LHCN-M2 (cell line): Measurements from ENCODE around the gene SCN4A. TPM values are rescaled to one million over a fixed set of nuclear protein-coding genes. Genes with fewer than 3 reads are reported as not detected.
"Not testable (repeated sequence)": the region's sequence is repeated elsewhere in the genome, so short reads cannot be mapped to it uniquely, and the experiment has no call there.

Experiments
- DNase-seq: peaks from one replicate; pipeline ENCODE4 v3.0.0-alpha.2; 2012; ENCODE audit warnings: low read depth
- total RNA-seq: library from RNA; depleted of rRNA; stranded (reverse); fragments of >200 nt; gene quantifications from 2 replicates; pipeline ENCODE4 v1.2.3, GENCODE V29; 2014

The SCN4A gene
- total RNA-seq, 1 experiment from 2014 or later = 0.06 TPM

DNA sequence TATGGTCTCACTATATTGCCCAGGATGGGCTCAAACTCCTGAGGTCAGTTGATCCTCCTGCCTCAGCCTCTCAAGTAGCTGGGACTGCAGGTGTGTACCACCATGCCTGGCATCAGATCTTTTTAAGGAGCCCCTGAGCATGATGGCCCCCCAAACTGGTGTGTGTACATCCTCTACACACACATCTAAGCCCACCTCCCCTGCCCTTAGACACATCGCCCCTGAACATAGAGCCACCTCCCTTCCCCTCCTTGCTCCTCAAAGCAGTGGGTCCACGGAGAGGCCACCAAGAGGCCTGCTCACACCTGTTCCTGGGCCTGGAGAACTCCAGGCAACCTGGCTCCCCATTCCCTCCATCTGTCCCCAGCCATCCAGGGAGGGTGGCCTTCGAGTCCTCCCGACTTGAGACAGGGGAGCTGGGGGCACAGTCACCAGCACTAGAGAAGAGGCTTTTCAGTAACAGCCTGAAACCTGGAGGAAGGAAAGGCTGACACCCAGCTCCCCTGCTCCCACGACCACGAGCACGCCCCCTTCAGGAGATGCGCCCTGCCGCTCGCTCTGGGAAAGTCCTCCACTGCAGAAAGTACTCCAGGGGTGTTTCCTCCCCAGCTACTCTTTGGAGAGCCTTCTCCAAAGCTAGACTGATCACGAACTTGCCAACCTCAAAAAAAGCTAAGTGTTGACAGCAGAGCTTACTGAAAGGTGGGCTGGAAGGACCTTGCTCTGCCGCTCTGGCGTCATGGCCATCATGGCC lies 12.8 kb upstream of the SCN4A start:
- no peak for DNase-seq

GRCh38 chr17:63984651-63985386 lies 12.1 kb upstream of the SCN4A start:
- peak; percentile 92 for DNase-seq

DNA sequence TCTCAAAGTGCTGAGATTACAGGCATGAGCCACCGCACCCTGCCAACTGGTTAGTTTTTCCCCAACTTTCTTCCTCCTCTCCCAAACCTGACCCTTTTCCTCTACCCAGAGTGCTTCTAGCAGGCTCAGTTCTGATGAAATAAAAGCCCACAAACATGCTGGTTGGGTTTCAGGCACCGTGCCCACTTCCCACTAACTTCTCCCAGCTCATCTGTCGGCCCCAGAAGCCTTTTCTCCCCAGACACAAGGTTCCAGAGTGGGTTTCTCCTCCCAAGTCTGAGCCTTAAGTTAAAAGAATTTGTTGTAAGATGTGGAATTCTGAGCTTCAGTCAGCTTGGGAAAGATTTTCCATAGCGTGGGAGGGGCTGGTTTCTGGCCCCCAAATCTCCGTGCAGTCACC lies 11.5 kb upstream of the SCN4A start:
- DNase-seq = peak; percentile 68

DNA sequence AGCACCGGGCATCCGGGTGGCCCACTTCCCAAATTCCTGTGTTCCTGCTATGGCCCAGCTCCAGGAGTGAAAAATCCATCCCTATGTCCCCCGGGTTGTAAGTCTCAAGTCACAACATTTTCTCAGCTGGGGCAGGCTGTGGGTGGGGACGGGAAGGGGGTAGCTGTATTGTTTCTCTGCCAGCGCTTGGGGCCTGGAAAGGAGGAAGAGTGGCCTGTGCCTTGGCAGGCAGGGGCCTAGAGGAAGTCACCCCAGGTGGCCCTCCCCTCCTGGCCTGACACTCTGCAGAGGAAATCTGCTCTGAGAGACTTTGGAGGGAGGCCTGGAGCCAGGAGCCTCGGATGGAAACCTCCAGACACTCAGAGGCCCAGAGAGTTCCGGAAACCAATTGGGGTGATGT lies 10.6 kb upstream of the SCN4A start:
- no peak for DNase-seq

- DNase-seq = not testable (repeated sequence)
These were observed 9.9 kb upstream of the SCN4A start for GRCh38 chr17:63982641-63983040.

DNA sequence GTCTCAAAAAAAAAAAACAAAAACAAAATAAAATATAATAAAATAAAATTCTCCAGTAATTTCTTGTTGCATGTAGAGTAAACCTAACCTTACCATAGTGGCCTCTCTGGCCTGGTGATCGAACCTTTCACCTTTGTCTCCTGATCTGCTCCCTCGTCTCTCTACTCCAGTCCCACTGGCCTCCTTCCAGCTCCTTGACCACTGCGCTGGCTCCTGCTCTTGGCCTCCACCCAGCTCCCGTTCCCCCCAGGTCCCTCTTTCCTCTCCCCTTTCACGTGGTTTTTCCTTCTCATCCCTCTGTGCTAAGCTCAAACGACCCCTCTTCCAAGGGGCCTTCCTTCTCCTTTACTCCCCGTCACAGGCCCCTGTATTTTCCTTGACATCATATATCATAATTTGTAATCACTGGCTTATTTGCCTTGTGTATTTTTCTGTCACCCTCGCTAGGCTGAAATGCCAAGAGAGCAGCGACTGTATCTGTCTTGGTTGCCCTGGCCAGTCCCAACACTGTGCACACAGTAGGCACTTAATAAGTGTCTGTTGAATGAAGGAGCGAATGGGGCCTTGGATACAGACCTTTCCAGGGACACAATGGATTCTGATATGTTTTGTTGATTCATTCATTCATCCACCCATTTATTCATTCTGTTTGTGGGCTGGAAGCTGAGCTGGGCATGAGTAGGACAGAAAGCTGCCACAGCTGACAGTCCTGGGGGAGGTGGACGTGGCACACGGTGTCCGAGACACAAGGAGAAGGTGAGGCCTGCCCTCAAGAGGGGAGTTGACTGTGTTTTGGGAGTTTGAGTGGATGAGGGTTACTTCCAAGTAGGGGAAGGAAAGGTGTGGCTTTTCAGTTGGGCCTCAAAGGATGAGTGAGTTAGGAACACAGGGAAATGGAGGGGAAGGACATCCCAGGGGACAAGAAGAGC lies 5.8 kb upstream of the SCN4A start:
- DNase-seq = no peak

- no peak for DNase-seq
These were observed 4.0 kb upstream of the SCN4A start for GRCh38 chr17:63976702-63977101.

GRCh38 chr17:63975541-63976092 lies 2.9 kb upstream of the SCN4A start:
- DNase-seq = no peak

- peak; percentile 70 for DNase-seq
These were observed 2.0 kb upstream of the SCN4A start for GRCh38 chr17:63974594-63975192.

GRCh38 chr17:63973930-63974593 lies 1.3 kb upstream of the SCN4A start:
- peak; percentile 72 for DNase-seq

DNA sequence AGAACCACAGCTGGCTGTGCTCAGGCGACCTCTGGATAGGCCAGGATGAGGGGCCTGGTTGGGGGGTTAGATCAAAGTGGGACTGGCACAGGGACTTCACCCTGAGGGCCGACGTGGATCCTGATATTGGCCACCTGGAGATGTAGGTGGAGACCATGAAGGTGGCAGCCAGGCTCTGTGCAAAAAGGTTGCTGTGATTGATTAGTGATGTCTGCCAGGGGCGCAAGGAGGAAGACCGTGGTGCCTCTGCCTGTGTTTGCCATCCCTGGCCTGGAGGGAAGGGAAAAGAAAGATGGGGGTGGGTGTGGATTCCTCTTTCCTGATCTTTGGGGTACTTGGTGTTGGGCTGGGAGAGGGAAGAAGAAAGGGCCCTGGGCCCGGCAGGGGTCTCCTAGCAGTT lies 529 bp upstream of the SCN4A start:
- DNase-seq = no peak

GRCh38 chr17:63969278-63969677 lies 3.4 kb downstream of the SCN4A start:
- DNase-seq = no peak

DNA sequence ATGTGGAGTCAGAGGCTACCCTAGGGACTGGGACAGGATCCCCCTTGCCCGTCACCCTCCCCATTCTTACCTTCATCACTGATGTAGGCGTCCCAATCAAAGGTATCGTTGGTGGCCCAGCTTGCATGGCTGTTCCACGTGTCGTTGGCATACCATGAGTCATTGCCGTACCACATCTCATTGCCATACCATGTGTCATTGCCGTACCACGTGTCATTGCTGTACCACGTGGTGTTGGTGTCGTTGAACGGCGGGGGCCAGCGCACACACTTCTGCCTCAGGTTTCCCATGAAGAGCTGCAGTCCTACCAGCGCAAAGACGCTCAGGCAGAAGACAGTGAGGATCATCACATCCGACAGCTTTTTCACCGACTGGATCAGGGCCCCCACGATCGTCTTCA lies 4.8 kb downstream of the SCN4A start:
- DNase-seq = no peak

- no peak for DNase-seq
These were observed 6.0 kb downstream of the SCN4A start for GRCh38 chr17:63966646-63967264.

GRCh38 chr17:63963123-63963522 lies 9.6 kb downstream of the SCN4A start:
- DNase-seq = no peak

GRCh38 chr17:63962298-63962744 lies 10.4 kb downstream of the SCN4A start:
- no peak for DNase-seq

DNA sequence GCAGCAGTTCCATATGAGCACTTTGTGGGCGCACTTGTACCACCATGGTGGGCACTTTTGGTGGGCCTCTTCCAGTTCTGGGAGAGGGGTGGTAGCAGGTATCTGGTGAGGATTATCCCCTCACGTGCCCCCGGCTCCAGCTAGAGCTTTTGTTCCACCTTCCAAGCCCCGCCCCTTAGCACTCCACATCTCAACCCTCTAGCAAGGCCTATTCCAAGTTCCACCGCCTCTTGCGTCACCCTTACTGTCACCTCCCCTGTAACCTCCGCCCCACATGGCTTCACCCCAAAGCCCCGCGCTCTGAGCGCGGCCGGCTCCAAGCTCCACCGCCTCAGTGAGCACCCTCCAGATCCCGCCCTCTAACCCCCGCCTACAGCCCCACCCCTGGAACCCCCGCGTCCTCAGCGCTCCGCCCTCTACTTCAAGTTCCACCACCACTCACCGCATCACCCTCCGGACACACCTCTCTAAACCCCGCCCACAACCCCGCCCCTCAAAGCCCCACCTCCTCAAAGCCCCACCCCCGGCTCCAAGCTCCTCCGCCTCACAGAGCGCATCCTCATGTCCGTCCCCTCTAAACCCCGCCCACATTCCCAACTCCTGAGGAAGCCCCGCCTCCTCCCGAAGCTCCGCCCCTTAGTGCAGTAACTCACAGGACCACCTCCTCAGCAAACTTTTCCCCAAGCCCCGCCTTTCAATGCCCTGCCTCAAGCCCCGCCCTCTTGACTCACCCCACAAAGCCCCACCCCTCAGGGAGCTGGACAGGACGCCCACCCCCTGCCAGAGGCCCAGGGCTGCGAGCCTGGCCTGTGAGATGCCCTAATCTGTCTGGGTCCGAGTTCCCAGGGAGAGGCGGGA lies 11.1 kb downstream of the SCN4A start:
- DNase-seq = peak; percentile 29

GRCh38 chr17:63960430-63960829 lies 12.3 kb downstream of the SCN4A start:
- DNase-seq = no peak

- DNase-seq = peak; percentile 20
These were observed 12.7 kb downstream of the SCN4A start for GRCh38 chr17:63960006-63960405.
